ENCODE results near the gene MAGI1.
A peak's percentile ranks its signal among the peaks of the same experiment; 100 is the strongest.
"Not testable (repeated sequence)": the region's sequence is repeated elsewhere in the genome, so short reads cannot be mapped to it uniquely, and the experiment has no call there.

MAGI1 gene

GRCh38 chr3:65902304-65902793 is 136.4 kb downstream of the MAGI1 start:
- DNase-seq, result no peak

- no peak for DNase-seq
Measured at GRCh38 chr3:65901226-65901625, 137.5 kb downstream of the MAGI1 start.

- no peak for DNase-seq
Measured at GRCh38 chr3:65899226-65899625, 139.5 kb downstream of the MAGI1 start.

GRCh38 chr3:65897766-65898165 is 141.0 kb downstream of the MAGI1 start:
- no peak for DNase-seq

GRCh38 chr3:65896321-65896720 is 142.4 kb downstream of the MAGI1 start:
- DNase-seq, result no peak

GRCh38 chr3:65894679-65895453 is 143.9 kb downstream of the MAGI1 start:
- DNase-seq, result no peak

GRCh38 chr3:65894126-65894525 is 144.6 kb downstream of the MAGI1 start:
- DNase-seq, result no peak

- no peak for DNase-seq
Measured at GRCh38 chr3:65893631-65894030, 145.1 kb downstream of the MAGI1 start.

- not testable (repeated sequence) for DNase-seq
Measured at GRCh38 chr3:65891477-65891876, 147.2 kb downstream of the MAGI1 start.

GRCh38 chr3:65890328-65890727 is 148.4 kb downstream of the MAGI1 start:
- no peak for DNase-seq

GRCh38 chr3:65889707-65890099 is 149.0 kb downstream of the MAGI1 start:
- DNase-seq, result no peak

- DNase-seq, result peak; percentile 13 to 65
Measured at GRCh38 chr3:65888980-65889706, 149.6 kb downstream of the MAGI1 start.

- no peak for DNase-seq
Measured at GRCh38 chr3:65888196-65888595, 150.5 kb downstream of the MAGI1 start.

GRCh38 chr3:65886391-65886790 is 152.3 kb downstream of the MAGI1 start:
- no peak for DNase-seq

- DNase-seq, result no peak
Measured at GRCh38 chr3:65884071-65884470, 154.6 kb downstream of the MAGI1 start.

- DNase-seq, result no peak
Measured at GRCh38 chr3:65883613-65884012, 155.1 kb downstream of the MAGI1 start.

- DNase-seq, result no peak
Measured at GRCh38 chr3:65880350-65880749, 158.4 kb downstream of the MAGI1 start.

- no peak for DNase-seq
Measured at GRCh38 chr3:65879372-65879771, 159.3 kb downstream of the MAGI1 start.

- no peak for DNase-seq
Measured at GRCh38 chr3:65878831-65879230, 159.9 kb downstream of the MAGI1 start.

- DNase-seq, result no peak
Measured at GRCh38 chr3:65877160-65877559, 161.6 kb downstream of the MAGI1 start.

- no peak for DNase-seq
Measured at GRCh38 chr3:65876028-65876420, 162.7 kb downstream of the MAGI1 start.

- DNase-seq, result no peak
Measured at GRCh38 chr3:65875393-65876027, 163.2 kb downstream of the MAGI1 start.

- DNase-seq, result no peak
Measured at GRCh38 chr3:65873869-65874268, 164.8 kb downstream of the MAGI1 start.

GRCh38 chr3:65873028-65873427 is 165.7 kb downstream of the MAGI1 start:
- DNase-seq, result no peak
